Lung (tissue), 12 donors: ENCODE data around the gene MMADHC. TPM values are rescaled to one million over a fixed set of nuclear protein-coding genes. Genes with fewer than 3 reads are reported as not detected.

ENCODE experiments used
- ATAC-seq: fragments of 200-7000 bp; cut with Tn5 transposase; one replicate; pipeline ENCODE4 v1.9.1; 2020; ENCODE audit warnings: moderate number of reproducible peaks; ENCODE audit not compliant: insufficient read depth, low FRiP score
- DNase-seq, 3 donors: peaks; one replicate each; pipeline ENCODE4 v3.0.0-alpha.2; 2013 to 2017
- H3K27ac ChIP-seq, 2 donors: one replicate each; pipeline ENCODE4 v1.5.1; 2013; ENCODE audit warnings: mild to moderate bottlenecking in 2 of 2, moderate library complexity in 2 of 2, control low read depth in 1 of 2, inconsistent platforms in 1 of 2, low read depth in 1 of 2, low read length in 1 of 2
- H3K27me3 ChIP-seq, 3 donors: one replicate each; pipeline ENCODE4 v1.5.1; 2013; ENCODE audit warnings: low read length in 2 of 3; ENCODE audit not compliant: control insufficient read depth in 3 of 3, insufficient read depth in 3 of 3
- H3K36me3 ChIP-seq, 4 donors: one replicate each; pipeline ENCODE4 v1.5.1; 2013; ENCODE audit warnings: low read length in 4 of 4, mild to moderate bottlenecking in 1 of 4, moderate library complexity in 1 of 4; ENCODE audit not compliant: control insufficient read depth in 4 of 4, insufficient read depth in 4 of 4
- H3K4me1 ChIP-seq, 5 donors: one replicate each; pipeline ENCODE4 v1.5.1; 2013; ENCODE audit warnings: low read length in 5 of 5, mild to moderate bottlenecking in 2 of 5, moderate library complexity in 1 of 5; ENCODE audit not compliant: control insufficient read depth in 5 of 5, insufficient read depth in 5 of 5
- H3K4me3 ChIP-seq: one replicate; pipeline ENCODE4 v1.5.1; 2013; ENCODE audit warnings: mild to moderate bottlenecking, control low read depth, moderate library complexity
- H3K9ac ChIP-seq, 2 donors: one replicate each; pipeline ENCODE4 v1.5.1; 2013; ENCODE audit warnings: low read length in 2 of 2, control low read depth in 1 of 2; ENCODE audit not compliant: insufficient read depth in 1 of 2
- H3K9me3 ChIP-seq, 4 donors: one replicate each; pipeline ENCODE4 v1.5.1; 2013; ENCODE audit warnings: low read length in 3 of 4, mild to moderate bottlenecking in 1 of 4, moderate library complexity in 1 of 4; ENCODE audit not compliant: control insufficient read depth in 4 of 4, insufficient read depth in 3 of 4
- CTCF ChIP-seq: IDR thresholded peaks from 2 replicates; pipeline ENCODE4 v1.5.1; 2012; ENCODE audit warnings: mild to moderate bottlenecking; ENCODE audit errors: control extremely low read depth, extremely low read depth
- WGBS, 2 donors: extraction: QIAGEN DNeasy Blood & Tissue Kit; methylation state at CpG; one replicate each; pipeline ENCODE4 v1.1.7; 2013; 5-methylcytosine and 5-hydroxymethylcytosine counted together
- polyA plus RNA-seq, 2 donors: library from polyadenylated mRNA; stranded (reverse); fragments of 200-250 nt; gene quantifications; one replicate each; pipeline ENCODE4 v1.2.1, GENCODE V29; 2013
- total RNA-seq, 2 donors: library from RNA; depleted of rRNA in 1 of 2; stranded (reverse); fragments of >200 nt in 1 of 2; gene quantifications; one replicate each; pipeline ENCODE4 v1.2.1, GENCODE V29; 2014 to 2021
- donor health status: control.
- donor health status: control.
- donor health status: Bipolar disorder and iron deficiency.
- donor health status: healthy.
- donor health status: DM: yes; HTN: yes; CAD: no.

MMADHC gene
- total and polyA plus RNA-seq, 4 donors: 34.1 to 101 (median 78.7) TPM

DNA sequence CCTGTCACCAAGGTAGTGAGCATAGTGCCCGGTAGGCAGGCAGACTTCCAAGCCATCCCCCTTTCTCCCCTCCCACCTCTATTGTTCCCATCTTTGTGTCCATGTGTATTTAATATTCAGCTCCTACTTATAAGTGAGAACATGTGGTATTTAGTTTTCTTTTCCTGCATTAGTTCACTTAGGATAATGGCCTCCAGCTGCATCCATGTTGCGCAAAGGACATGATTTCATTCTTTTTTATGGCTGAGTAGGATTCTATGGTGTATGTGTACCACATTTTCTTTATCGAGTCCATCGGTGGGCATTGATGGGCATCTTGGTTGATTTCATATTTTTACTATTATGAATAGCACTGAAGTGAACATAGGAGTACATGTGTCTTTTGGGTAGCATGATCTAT lies 35.3 kb downstream of the MMADHC start:
- ATAC-seq: no peak
- Histone ChIP-seq H3K4me3 (no peak overlapping the region), H3K36me3 (no peaks in the 10 kb centered on the region), H3K27me3 (no peaks in the 10 kb centered on the region), H3K27ac (no peak overlapping the region), H3K9me3 (no peaks in the 10 kb centered on the region), H3K9ac (no peak overlapping the region), H3K4me1 (no peaks in the 10 kb centered on the region)
- 95 to 99% methylated on average over 4 of the region's 4 CpGs for WGBS, 2 donors
- no peak for DNase-seq
- no peak for TF ChIP-seq CTCF

GRCh38 chr2:149544692-149545091 lies 42.9 kb downstream of the MMADHC start:
- no peak overlapping the region for H3K4me3 ChIP-seq
- ATAC-seq (no peak), DNase-seq (no peak)

GRCh38 chr2:149543845-149544244 lies 43.7 kb downstream of the MMADHC start:
- Histone ChIP-seq H3K4me3 (no peak overlapping the region), H3K27me3 (no peaks in the 10 kb centered on the region), H3K9ac (no peak overlapping the region), H3K27ac (no peak overlapping the region), H3K9me3 (no peaks in the 10 kb centered on the region), H3K36me3 (no peaks in the 10 kb centered on the region), H3K4me1 (no peaks in the 10 kb centered on the region)
- DNase-seq: no peak
- 89 to 94% methylated on average over 1 of the region's 1 CpG for WGBS, 2 donors
- no peak for ATAC-seq
- no peak for TF ChIP-seq CTCF

More at GRCh38 chr2:149544692-149545091, 42.9 kb downstream of the MMADHC start:
- H3K9me3 ChIP-seq: no peaks in the 10 kb centered on the region
- no peak for TF ChIP-seq CTCF
- H3K4me1 ChIP-seq: no peaks in the 10 kb centered on the region
- no peaks in the 10 kb centered on the region for H3K27me3 ChIP-seq
- 43 to 44% methylated on average over 1 of the region's 1 CpG for WGBS, 2 donors
- H3K36me3 ChIP-seq: no peaks in the 10 kb centered on the region
- H3K27ac ChIP-seq: no peak overlapping the region
- H3K9ac ChIP-seq: no peak overlapping the region

- H3K9ac ChIP-seq: no peak overlapping the region
- 91 to 93% methylated on average over 5 of the region's 5 CpGs for WGBS, 2 donors
- no peak overlapping the region for H3K27ac ChIP-seq
- H3K9me3 ChIP-seq: no peaks in the 10 kb centered on the region
- no peak for ATAC-seq
- H3K4me3 ChIP-seq: no peak overlapping the region
- no peak for TF ChIP-seq CTCF
- no peaks in the 10 kb centered on the region for H3K27me3 ChIP-seq
- H3K36me3 ChIP-seq: no peaks in the 10 kb centered on the region
- H3K4me1 ChIP-seq: peaks cover 0 to 4% (median 0%) of the 10 kb centered on the region in 5 donors
- no peak for DNase-seq
Observed at GRCh38 chr2:149540138-149540537, 47.4 kb downstream of the MMADHC start.
